GM12865 (cell line): Measurements from ENCODE around the gene SFTPB.

Source experiments
- DNase-seq: peaks from one replicate; pipeline ENCODE4 v3.0.0; 2010; ENCODE audit warnings: low read depth
- H3K4me3 ChIP-seq: 2 replicates; pipeline ENCODE4 v1.5.1; 2011; ENCODE audit warnings: mild to moderate bottlenecking, low read depth, low read length, control low read depth
- CTCF ChIP-seq: IDR thresholded peaks from 2 replicates; pipeline ENCODE4 v1.5.1; 2011; ENCODE audit warnings: low read length, control low read depth, low read depth, inconsistent platforms; ENCODE audit not compliant: insufficient read depth; ENCODE audit errors: missing control alignments

The SFTPB gene

GRCh38 chr2:85649201-85650190 lies 18.5 kb downstream of the SFTPB start:
- no peak for DNase-seq
- no peak for TF ChIP-seq CTCF

GRCh38 chr2:85648619-85649018 lies 19.4 kb downstream of the SFTPB start:
- H3K4me3 ChIP-seq: no peak overlapping the region
- DNase-seq: peak; percentile 46
- TF ChIP-seq CTCF: peak; percentile 38

More at GRCh38 chr2:85649201-85650190, 18.5 kb downstream of the SFTPB start:
- H3K4me3 ChIP-seq: no peak overlapping the region

- DNase-seq: peak; percentile 27
- H3K4me3 ChIP-seq: no peak overlapping the region
- no peak for TF ChIP-seq CTCF
Measured at GRCh38 chr2:85647823-85648526, 20.0 kb downstream of the SFTPB start.

- no peak for TF ChIP-seq CTCF
- no peak for DNase-seq
Measured at GRCh38 chr2:85646166-85646565, 21.8 kb downstream of the SFTPB start.

GRCh38 chr2:85644909-85645308 lies 23.1 kb downstream of the SFTPB start:
- TF ChIP-seq CTCF: no peak
- H3K4me3 ChIP-seq: no peak overlapping the region
- no peak for DNase-seq

More at GRCh38 chr2:85646166-85646565, 21.8 kb downstream of the SFTPB start:
- H3K4me3 ChIP-seq: no peak overlapping the region

- no peak overlapping the region for H3K4me3 ChIP-seq
- DNase-seq: peak; percentile 59
- no peak for TF ChIP-seq CTCF
Measured at GRCh38 chr2:85642725-85643124, 25.3 kb downstream of the SFTPB start.
